HepG2 (cell line): ENCODE data around the gene KLHL30. TPM values are rescaled to one million over a fixed set of nuclear protein-coding genes. Genes with fewer than 3 reads are reported as not detected.

Source experiments
- ATAC-seq: fragments of 200-7000 bp; cut with Tn5 transposase; 3 replicates; pipeline ENCODE4 v1.9.1; 2020; ENCODE audit warnings: mild to moderate bottlenecking, moderate library complexity
- BruUV-seq: library from RNA; stranded (reverse); fragments of 400-500 nt; replicated peaks from 2 replicates; lab custom pipeline; 2021; lab: Mats Ljungman, UMichigan
- CTCF ChIA-PET: fragments of 300-600 bp; formaldehyde crosslinking; extraction: SDS; loops from one replicate; lab custom pipeline; 2021; ENCODE audit warnings: low total read pairs, inconsistent platforms, low intra/inter-chr PET ratio; lab: Yijun Ruan, JAX
- POLR2A ChIA-PET: fragments of 350-600 bp; sonication (Branson Sonifier 250); formaldehyde crosslinking; loops from one replicate; lab custom pipeline; 2020; ENCODE audit warnings: antibody characterized with exemption, inconsistent platforms; lab: Yijun Ruan, JAX
- DNase-seq: peaks from one replicate; pipeline ENCODE4 v3.0.0-alpha.2; 2015; ENCODE audit warnings: low spot score
- FAIRE-seq: peaks from 3 replicates; lab custom pipeline; 2011; peaks lifted over from hg19 to GRCh38; lab: Jason Lieb, UNC
- H2AFZ ChIP-seq: one replicate; pipeline ENCODE4 v1.6.1; 2011; ENCODE audit warnings: low read length, inconsistent platforms
- H3K27ac ChIP-seq: fragments of 300-600 bp; 3 replicates; pipeline ENCODE4 v1.8.0; 2011; ENCODE audit warnings: mixed run types, mild to moderate bottlenecking, mixed read lengths, low read length, inconsistent platforms; ENCODE audit not compliant: insufficient read depth; ENCODE audit errors: extremely low read length
- H3K27me3 ChIP-seq, 2 experiments: fragments of 200-600 bp in 1 of 2; 2 replicates in 1 of 2; 3 replicates in 1 of 2; pipeline versions ENCODE4 v1.6.0 to v1.8.0; 2011; ENCODE audit warnings: low read length in 2 of 2, mild to moderate bottlenecking in 2 of 2, moderate library complexity in 2 of 2, inconsistent platforms in 1 of 2; ENCODE audit not compliant: insufficient read depth in 2 of 2, control insufficient read depth in 1 of 2
- H3K36me3 ChIP-seq, 2 experiments: fragments of 200-600 bp in 1 of 2; replicated peaks in 1 of 2; 2 replicates in 1 of 2; 3 replicates in 1 of 2; pipeline versions ENCODE4 v1.5.1 to v1.8.0; 2011; ENCODE audit warnings: low read length in 2 of 2, inconsistent platforms in 1 of 2; ENCODE audit not compliant: insufficient read depth in 2 of 2, control insufficient read depth in 1 of 2
- H3K4me1 ChIP-seq: 2 replicates; pipeline ENCODE4 v1.5.1; 2012; ENCODE audit warnings: low read length, inconsistent platforms; ENCODE audit not compliant: insufficient read depth
- H3K4me2 ChIP-seq: 2 replicates; pipeline ENCODE4 v1.6.0; 2011; ENCODE audit warnings: low read depth, low read length, inconsistent platforms
- H3K4me3 ChIP-seq, 3 experiments: fragments of 200-600 bp in 1 of 3; sonication (generic), shearing (Covaris generic) in 1 of 3; replicated peaks in 1 of 3; 2 replicates each; pipeline ENCODE4 v1.5.1; 2011 to 2016; ENCODE audit warnings: low read length in 3 of 3, inconsistent platforms in 2 of 3, low read depth in 2 of 3, mild to moderate bottlenecking in 2 of 3, control low read depth in 1 of 3, mixed read lengths in 1 of 3; ENCODE audit not compliant: insufficient read depth in 1 of 3
- H3K79me2 ChIP-seq: one replicate; pipeline ENCODE4 v1.6.1; 2011; ENCODE audit warnings: low read length, inconsistent platforms; ENCODE audit not compliant: insufficient read depth
- H3K9ac ChIP-seq: 2 replicates; pipeline ENCODE4 v1.6.0; 2011; ENCODE audit warnings: mild to moderate bottlenecking, low read depth, low read length, inconsistent platforms; ENCODE audit not compliant: insufficient read depth
- H3K9me3 ChIP-seq: 2 replicates; pipeline ENCODE4 v1.5.1; 2012; ENCODE audit warnings: mild to moderate bottlenecking, low read length
- H4K20me1 ChIP-seq: 2 replicates; pipeline ENCODE4 v1.6.0; 2011; ENCODE audit warnings: inconsistent platforms, mild to moderate bottlenecking, low read length, moderate library complexity; ENCODE audit not compliant: insufficient read depth
- AGO1 ChIP-seq: fragments of 200-400 bp; formaldehyde crosslinking; IDR thresholded peaks from 2 replicates; pipeline ENCODE4 v1.6.1; 2017; ENCODE audit warnings: mild to moderate bottlenecking, low read depth, low read length, moderate library complexity; ENCODE audit not compliant: poor library complexity, severe bottlenecking
- MAFF ChIP-seq: IDR thresholded peaks from 2 replicates; pipeline ENCODE4 v1.6.1; 2011; ENCODE audit warnings: low read depth, low read length, improper control_type of control experiment
- MEIS1 ChIP-seq: sonication (generic); formaldehyde crosslinking; IDR thresholded peaks from 2 replicates; pipeline ENCODE4 v1.9.0; 2021; ENCODE audit warnings: mild to moderate bottlenecking, missing genetic modification reagents, moderate library complexity, borderline replicate concordance
- NR2F1 ChIP-seq, 2 experiments: fragments of 450-650 bp in 1 of 2; formaldehyde crosslinking in 1 of 2; IDR thresholded peaks; 2 replicates each; pipeline versions ENCODE4 v1.5.0 to v1.6.1; 2016 to 2020; ENCODE audit warnings: mild to moderate bottlenecking in 1 of 2, missing compliant biosample characterization in 1 of 2, missing genetic modification reagents in 1 of 2, moderate library complexity in 1 of 2
- POLR2AphosphoS5 ChIP-seq: IDR thresholded peaks from 2 replicates; pipeline ENCODE4 v1.6.1; 2012; ENCODE audit warnings: low read depth, low read length
- PPARG ChIP-seq: conservative IDR thresholded peaks from 2 replicates; pipeline ENCODE4 v1.6.1; 2016; ENCODE audit warnings: missing biosample characterization, missing genetic modification reagents
- TFDP1 ChIP-seq: IDR thresholded peaks from 2 replicates; pipeline ENCODE4 v1.6.1; 2016; ENCODE audit warnings: missing compliant biosample characterization, missing genetic modification reagents, borderline replicate concordance
- ZNF83 ChIP-seq: sonication (generic); formaldehyde crosslinking; IDR thresholded peaks from 2 replicates; pipeline ENCODE4 v1.4.0; 2020; ENCODE audit warnings: missing genetic modification reagents, mild to moderate bottlenecking, borderline replicate concordance
- WGBS: methylation state at CpG from one replicate; pipeline ENCODE4 v1.1.6; 2017; ENCODE audit warnings: low lambda C conversion rate; 5-methylcytosine and 5-hydroxymethylcytosine counted together
- in situ Hi-C: cut with HindIII; loops from 2 replicates; pipeline ENCODE4 v1.10.0; 2017; ENCODE audit warnings: low pct_unique_long_range_greater_than_20kb; ENCODE audit not compliant: extremely low pct_ligation_motif_present
- intact Hi-C: fragments of 100-400 bp; cut with micrococcal nuclease; formaldehyde crosslinking; loops from one replicate; pipeline ENCODE4 v1.10.0; 2022; ENCODE audit not compliant: unreplicated experiment
- polyA plus RNA-seq, 8 experiments: library from polyadenylated mRNA; depleted of rRNA in 3 of 8; stranded (reverse) in 7 of 8; unstranded in 1 of 8; fragments of >200 nt; fragmentation: Illumina TruSeq in 4 of 8; extraction: Trizol in 4 of 8; gene quantifications; 2 replicates each; pipeline versions ENCODE4 v1.2.1 to v1.2.3, GENCODE V29; 2011 to 2016; ENCODE audit warnings: low read depth in 4 of 8, missing spikeins in 1 of 8, mixed read lengths in 1 of 8; ENCODE audit not compliant: insufficient read depth in 1 of 8
- total RNA-seq, 5 experiments: library from RNA; depleted of rRNA; stranded (reverse); fragments of >200 nt; fragmentation: Illumina TruSeq; extraction: Trizol; gene quantifications; 2 replicates each; pipeline ENCODE4 v1.2.3, GENCODE V29; 2016; ENCODE audit warnings: low read depth in 1 of 5

Gene KLHL30
- total and polyA plus RNA-seq, 2 of the 13 experiments (the other 11 are each of a cell fraction or from before 2014, with no cell fraction given): 0.05 TPM; not detected in 1

DNA sequence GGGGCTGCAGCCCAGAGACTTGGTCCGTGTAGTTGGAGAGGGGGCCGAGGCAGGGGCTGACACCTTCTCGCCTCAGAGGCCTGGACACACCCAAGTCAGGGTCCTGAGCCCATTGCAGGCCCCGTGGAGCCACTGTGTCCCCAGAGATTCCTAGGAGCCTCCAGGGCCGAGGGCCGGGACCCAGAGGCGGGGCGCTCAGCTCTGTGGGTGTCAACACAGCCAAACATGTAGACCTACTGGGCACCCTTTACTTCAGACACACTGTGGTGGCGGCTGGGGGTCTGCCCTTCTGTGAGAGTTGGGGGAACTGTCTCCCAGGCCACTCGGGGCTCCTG lies 38.8 kb upstream of the KLHL30 start:
- TF ChIP-seq MAFF: no peak
- no peak for TF ChIP-seq PPARG (CRISPR knock-in tag)
- no peak for TF ChIP-seq TFDP1 (CRISPR knock-in tag)
- TF ChIP-seq NR2F1 (CRISPR knock-in tag; IDR thresholded peaks at IDR 0.05): no peak
- TF ChIP-seq ZNF83 (CRISPR knock-in tag): no peak
- TF ChIP-seq AGO1: peak; percentile 17
- no peak for TF ChIP-seq MEIS1 (CRISPR knock-in tag)
- TF ChIP-seq POLR2AphosphoS5: 0 out of 2 replicates have a peak, but pooled peaks have one; percentile 5
- no peak for FAIRE-seq
- no peak for DNase-seq
- H3K79me2 ChIP-seq: no peaks in the 10 kb centered on the region
- no peak overlapping the region for H2AFZ ChIP-seq
- 88% methylated on average over 6 of the region's 10 CpGs for WGBS
- peaks cover 2 to 31% of the 10 kb centered on the region in 2 experiments for H3K27me3 ChIP-seq
- intact Hi-C loops (no loop called here), in situ Hi-C loops (no loop called here)
- H3K4me1 ChIP-seq: peaks cover 10% of the 10 kb centered on the region; the same call in 1 of the 2 replicates
- ChIA-PET CTCF (no interaction called here), POLR2A (no interaction called here)
- no peak overlapping the region for H3K4me2 ChIP-seq
- H3K4me3 ChIP-seq: no peak overlapping the region
- no peak overlapping the region for H3K27ac ChIP-seq
- no TSS peak for BruUV-seq
- no peak overlapping the region for H3K9ac ChIP-seq
- H3K36me3 ChIP-seq: 0 out of 5 replicates have a peak, but pooled peaks cover 0 to 4% of the 10 kb centered on the region in 2 experiments
- ATAC-seq: no peak
- H4K20me1 ChIP-seq: no peaks in the 10 kb centered on the region
- H3K9me3 ChIP-seq: no peaks in the 10 kb centered on the region
